Right lung (tissue), 5 donors: Measurements from ENCODE around the gene CNN2. TPM values are rescaled to one million over a fixed set of nuclear protein-coding genes. Genes with fewer than 3 reads are reported as not detected.

Experiments
- DNase-seq, 2 donors: peaks; one replicate each; pipeline ENCODE4 v3.0.0-alpha.2; 2013
- polyA plus RNA-seq, 5 donors: library from polyadenylated mRNA; unstranded; fragments of 120-200 nt; gene quantifications; one replicate each; pipeline versions ENCODE4 v1.2.1 to v1.2.3, GENCODE V29; 2013; ENCODE audit warnings: inconsistent platforms in 1 of 5, low replicate concordance in 1 of 5; ENCODE audit not compliant: insufficient read length in 5 of 5, insufficient read depth in 1 of 5

The CNN2 gene
- polyA plus RNA-seq, 5 donors, result 128 to 196 (median 157) TPM

DNA sequence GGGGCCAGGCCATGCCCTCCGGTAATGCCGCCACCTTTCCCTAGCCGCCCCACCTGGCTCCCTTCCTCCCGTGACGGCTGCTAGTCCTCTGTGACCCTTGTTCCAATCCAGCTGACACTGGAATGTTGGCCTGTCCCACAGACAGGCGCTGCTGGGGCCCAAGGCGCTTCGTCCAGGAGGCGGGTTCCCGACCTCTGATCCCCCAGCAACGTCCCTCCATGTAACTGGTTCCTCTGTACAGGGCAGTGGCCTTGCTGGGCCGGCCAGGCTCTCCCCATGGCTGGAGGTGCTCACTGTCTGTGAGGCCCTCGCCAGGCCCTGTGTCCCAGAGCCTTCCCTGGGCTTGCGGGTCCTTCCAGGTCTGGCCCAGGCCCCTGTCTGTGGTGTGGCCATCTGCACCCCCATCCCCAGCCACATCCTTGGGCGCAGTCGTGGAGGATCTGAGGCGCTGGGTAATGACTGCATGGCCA is 33.0 kb upstream of the CNN2 start:
- no peak for DNase-seq

- no peak for DNase-seq
Measured at GRCh38 chr19:993831-994393, 32.5 kb upstream of the CNN2 start.

- no peak for DNase-seq
Measured at GRCh38 chr19:994516-994915, 31.9 kb upstream of the CNN2 start.

- no peak for DNase-seq
Measured at GRCh38 chr19:995051-995827, 31.2 kb upstream of the CNN2 start.

GRCh38 chr19:996051-996838 is 30.2 kb upstream of the CNN2 start:
- no peak for DNase-seq

DNA sequence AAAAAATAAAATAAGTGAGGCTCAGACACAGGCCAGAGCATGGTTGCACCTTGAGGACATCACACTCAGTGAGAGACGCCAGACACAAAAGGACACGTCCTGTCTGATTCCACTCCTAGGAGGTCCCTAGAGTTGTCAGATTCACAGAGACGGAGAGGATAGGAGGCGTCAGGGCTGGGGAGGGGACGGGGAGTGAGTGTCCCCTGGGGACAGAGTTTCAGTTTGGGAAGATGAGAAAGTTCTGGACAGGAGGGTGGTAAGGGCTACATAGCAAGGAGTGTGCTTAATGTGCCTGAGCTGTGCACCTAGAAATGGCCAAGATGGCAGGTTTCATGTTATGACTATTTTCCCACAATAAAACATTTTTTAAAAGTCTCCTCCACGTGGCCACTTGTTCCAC is 28.3 kb upstream of the CNN2 start:
- DNase-seq, result no peak

GRCh38 chr19:999379-999719 is 27.1 kb upstream of the CNN2 start:
- no peak for DNase-seq

- DNase-seq, result no peak
Measured at GRCh38 chr19:1000095-1000494, 26.3 kb upstream of the CNN2 start, which contains the start of gene GRIN3B. GRIN3B (plus strand) TSS chr19:1000419; CDS start chr19:1000438, 19 bp downstream.

DNA sequence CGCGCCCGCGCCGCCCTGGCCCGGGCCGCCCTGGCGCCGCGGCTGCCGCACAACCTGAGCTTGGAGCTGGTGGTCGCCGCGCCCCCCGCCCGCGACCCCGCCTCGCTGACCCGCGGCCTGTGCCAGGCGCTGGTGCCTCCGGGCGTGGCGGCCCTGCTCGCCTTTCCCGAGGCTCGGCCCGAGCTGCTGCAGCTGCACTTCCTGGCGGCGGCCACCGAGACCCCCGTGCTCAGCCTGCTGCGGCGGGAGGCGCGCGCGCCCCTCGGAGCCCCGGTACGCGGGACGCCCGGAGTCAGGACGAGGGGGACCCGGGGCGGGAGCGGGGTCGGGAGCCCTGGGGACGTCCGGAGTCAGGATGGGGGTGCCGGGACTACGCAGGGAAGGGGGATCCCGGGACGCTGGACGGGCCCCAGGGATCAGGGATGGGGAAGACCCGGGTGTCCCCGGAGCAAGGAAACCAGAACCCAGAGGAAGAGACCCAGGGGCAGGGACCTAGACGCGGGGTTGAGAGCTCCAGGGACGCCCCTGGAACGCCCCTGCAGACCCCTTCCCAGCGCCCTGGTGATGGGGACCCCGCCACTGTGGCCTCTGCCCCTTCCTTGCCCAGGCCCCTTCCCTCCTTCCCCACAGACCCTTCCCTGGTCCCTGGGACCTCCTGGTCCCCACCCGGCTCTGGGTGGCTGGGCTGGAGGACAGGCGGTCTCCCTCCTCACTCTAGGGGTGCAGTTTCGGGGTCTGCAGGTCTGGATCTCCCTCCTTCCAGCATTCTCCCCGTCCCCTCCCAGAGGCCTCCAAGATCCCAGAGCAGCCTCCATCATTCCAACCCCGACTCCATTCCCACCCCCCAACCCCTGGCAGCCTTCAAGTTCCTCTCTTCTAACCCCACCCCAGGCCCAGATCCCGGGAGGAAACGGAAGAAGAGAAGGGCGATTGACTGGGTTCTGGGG is 25.5 kb upstream of the CNN2 start:
- no peak for DNase-seq

DNA sequence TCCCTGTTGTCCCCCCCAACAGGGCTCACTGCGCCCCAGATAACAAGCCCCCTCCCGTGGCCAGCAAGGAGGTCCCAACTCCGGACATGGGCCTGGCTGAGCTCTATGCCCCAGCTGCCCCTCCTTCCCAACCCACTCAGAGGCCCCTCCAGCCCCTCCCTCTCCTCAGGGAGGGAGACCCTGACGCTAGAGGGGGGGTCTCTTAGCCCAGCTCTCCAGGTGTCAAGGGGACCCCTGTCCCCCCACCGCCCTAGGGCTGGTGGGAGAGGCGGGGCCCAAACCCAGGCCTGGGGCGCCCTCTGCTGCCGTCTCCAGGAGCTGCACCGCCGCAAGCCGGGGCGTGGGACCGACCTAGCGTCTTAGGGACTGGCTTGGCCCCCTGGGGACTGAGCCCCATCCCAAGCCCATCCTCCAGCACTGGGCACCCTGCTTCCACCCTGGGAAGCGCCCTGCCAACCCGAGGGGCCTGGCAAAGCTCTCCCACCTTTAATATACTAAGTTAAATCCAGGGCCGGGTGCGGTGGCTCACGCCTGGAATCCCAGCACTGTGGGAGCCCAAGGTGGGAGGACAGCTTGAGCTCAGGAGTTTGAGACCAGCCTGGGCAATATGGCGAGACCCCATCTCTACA is 24.8 kb upstream of the CNN2 start:
- no peak for DNase-seq

GRCh38 chr19:1002600-1002999 is 23.8 kb upstream of the CNN2 start:
- DNase-seq, result no peak

- DNase-seq, result no peak
Measured at GRCh38 chr19:1003283-1003682, 23.1 kb upstream of the CNN2 start.

DNA sequence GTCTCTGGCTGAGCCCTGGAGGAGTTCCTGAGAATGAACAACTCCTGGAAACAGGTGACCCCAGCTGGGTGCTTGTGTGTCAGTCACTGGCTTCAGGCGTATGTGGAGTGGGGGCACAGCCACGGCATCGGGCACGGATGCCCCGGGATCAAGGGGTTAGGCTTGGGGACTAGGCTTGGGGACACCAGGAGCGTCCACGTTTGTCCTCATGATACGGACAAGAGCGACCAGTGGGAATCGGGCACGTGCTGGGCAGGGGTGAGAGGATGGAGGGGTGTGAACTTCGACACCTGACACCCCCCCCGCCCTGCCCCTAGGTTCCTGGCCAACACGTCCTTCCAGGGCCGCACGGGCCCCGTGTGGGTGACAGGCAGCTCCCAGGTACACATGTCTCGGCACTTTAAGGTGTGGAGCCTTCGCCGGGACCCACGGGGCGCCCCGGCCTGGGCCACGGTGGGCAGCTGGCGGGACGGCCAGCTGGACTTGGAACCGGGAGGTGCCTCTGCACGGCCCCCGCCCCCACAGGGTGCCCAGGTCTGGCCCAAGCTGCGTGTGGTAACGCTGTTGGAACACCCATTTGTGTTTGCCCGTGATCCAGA is 22.1 kb upstream of the CNN2 start:
- no peak for DNase-seq

DNA sequence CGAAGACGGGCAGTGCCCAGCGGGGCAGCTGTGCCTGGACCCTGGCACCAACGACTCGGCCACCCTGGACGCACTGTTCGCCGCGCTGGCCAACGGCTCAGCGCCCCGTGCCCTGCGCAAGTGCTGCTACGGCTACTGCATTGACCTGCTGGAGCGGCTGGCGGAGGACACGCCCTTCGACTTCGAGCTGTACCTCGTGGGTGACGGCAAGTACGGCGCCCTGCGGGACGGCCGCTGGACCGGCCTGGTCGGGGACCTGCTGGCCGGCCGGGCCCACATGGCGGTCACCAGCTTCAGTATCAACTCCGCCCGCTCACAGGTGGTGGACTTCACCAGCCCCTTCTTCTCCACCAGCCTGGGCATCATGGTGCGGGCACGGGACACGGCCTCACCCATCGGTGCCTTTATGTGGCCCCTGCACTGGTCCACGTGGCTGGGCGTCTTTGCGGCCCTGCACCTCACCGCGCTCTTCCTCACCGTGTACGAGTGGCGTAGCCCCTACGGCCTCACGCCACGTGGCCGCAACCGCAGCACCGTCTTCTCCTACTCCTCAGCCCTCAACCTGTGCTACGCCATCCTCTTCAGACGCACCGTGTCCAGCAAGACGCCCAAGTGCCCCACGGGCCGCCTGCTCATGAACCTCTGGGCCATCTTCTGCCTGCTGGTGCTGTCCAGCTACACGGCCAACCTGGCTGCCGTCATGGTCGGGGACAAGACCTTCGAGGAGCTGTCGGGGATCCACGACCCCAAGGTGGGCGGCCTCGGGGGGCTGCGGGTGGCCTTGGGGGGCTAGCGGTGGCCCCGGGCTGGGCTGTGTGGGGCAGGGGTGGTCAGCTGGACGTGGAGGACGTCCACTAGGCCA is 21.4 kb upstream of the CNN2 start:
- DNase-seq, result no peak

DNA sequence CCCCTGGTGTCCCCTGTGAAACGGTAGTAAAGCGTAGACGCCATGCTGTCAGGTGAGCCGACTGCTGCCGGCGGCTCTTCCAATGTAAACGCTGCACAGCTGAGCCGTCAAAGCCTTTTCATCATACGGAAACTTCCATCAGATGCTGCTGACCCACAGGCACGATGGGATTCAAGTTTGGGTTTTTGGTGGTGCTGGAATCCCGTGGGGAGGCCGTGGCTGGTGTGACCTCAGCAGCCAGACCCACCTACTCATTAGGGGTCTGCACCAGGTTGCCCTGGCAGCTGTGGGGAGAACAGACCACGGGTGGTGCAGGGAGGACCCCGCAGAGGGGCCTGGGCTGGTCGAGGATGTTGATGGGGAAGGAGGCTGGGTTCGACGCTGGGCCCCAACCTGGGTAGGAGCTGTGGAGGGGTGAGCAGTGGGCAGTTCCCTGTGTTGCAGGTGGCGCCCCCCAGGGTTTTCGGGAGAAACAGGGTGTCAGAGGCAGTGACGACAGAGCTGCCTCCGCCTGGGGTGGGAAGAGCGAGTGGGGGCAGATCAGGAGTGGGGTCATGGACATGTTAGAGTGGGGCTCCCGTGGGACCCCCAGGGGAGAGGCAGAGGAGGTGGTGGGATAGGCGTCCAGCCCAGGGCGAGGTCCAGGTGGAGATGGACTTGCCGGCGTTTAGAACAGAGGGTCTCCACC is 19.6 kb upstream of the CNN2 start:
- no peak for DNase-seq

- DNase-seq, result no peak
Measured at GRCh38 chr19:1007399-1008251, 18.8 kb upstream of the CNN2 start.

GRCh38 chr19:1008268-1009040 is 18.0 kb upstream of the CNN2 start:
- no peak for DNase-seq
